HepG2 (cell line): ENCODE data around the gene HYAL2. TPM values are rescaled to one million over a fixed set of nuclear protein-coding genes. Genes with fewer than 3 reads are reported as not detected.

Experiments used
- ATF2 ChIP-seq: sonication (generic); formaldehyde crosslinking; IDR thresholded peaks from 2 replicates; pipeline ENCODE4 v1.4.0; 2020; ENCODE audit warnings: missing genetic modification reagents
- CBFB ChIP-seq: sonication (generic); formaldehyde crosslinking; IDR thresholded peaks from 2 replicates; pipeline ENCODE4 v1.4.0; 2020; ENCODE audit warnings: missing genetic modification reagents
- EED ChIP-seq: sonication (generic); formaldehyde crosslinking; IDR thresholded peaks from 2 replicates; pipeline ENCODE4 v1.5.0; 2020; ENCODE audit warnings: mild to moderate bottlenecking, missing genetic modification reagents
- FOXO4 ChIP-seq: sonication (generic); formaldehyde crosslinking; conservative IDR thresholded peaks from 2 replicates; pipeline ENCODE4 v1.8.1; 2023; ENCODE audit warnings: missing genetic modification reagents
- KDM4B ChIP-seq: sonication (generic); formaldehyde crosslinking; IDR thresholded peaks from 2 replicates; pipeline ENCODE4 v1.4.0; 2020; ENCODE audit warnings: missing genetic modification reagents
- LCORL ChIP-seq, 2 experiments: fragments of 450-650 bp in 1 of 2; sonication (generic) in 1 of 2; formaldehyde crosslinking in 1 of 2; IDR thresholded peaks; 2 replicates each; pipeline versions ENCODE4 v1.5.0 to v1.6.1; 2017 to 2020; ENCODE audit warnings: antibody characterized with exemption in 1 of 2, missing genetic modification reagents in 1 of 2
- MXD4 ChIP-seq: IDR thresholded peaks from 2 replicates; pipeline ENCODE4 v1.6.1; 2016; ENCODE audit warnings: mild to moderate bottlenecking, missing biosample characterization, missing genetic modification reagents
- POLR2A ChIP-seq, 2 experiments: IDR thresholded peaks; 2 replicates each; pipeline ENCODE4 v1.6.1; 2011; ENCODE audit warnings: low read depth in 2 of 2, low read length in 2 of 2, mild to moderate bottlenecking in 1 of 2, moderate library complexity in 1 of 2; ENCODE audit not compliant: insufficient read depth in 1 of 2
- SIN3B ChIP-seq: fragments of 150-350 bp; IDR thresholded peaks from 2 replicates; pipeline ENCODE4 v1.6.1; 2014; ENCODE audit warnings: low read length
- SSRP1 ChIP-seq: IDR thresholded peaks from 2 replicates; pipeline ENCODE4 v1.6.1; 2016; ENCODE audit warnings: control low read depth
- TRIM22 ChIP-seq: fragments of 450-650 bp; IDR thresholded peaks from 2 replicates; pipeline ENCODE4 v1.6.1; 2017
- YY1 ChIP-seq: IDR thresholded peaks from 2 replicates; pipeline ENCODE4 v1.6.1; 2011; ENCODE audit warnings: low read length, low read depth, moderate library complexity, mild to moderate bottlenecking; ENCODE audit not compliant: insufficient read depth, insufficient replicate concordance
- ZHX1 ChIP-seq: sonication (generic); formaldehyde crosslinking; IDR thresholded peaks from 2 replicates; pipeline ENCODE4 v1.8.1; 2022; ENCODE audit warnings: low read depth, mild to moderate bottlenecking, missing genetic modification reagents
- ZNF124 ChIP-seq: sonication (generic); formaldehyde crosslinking; IDR thresholded peaks from 2 replicates; pipeline ENCODE4 v1.4.0; 2020; ENCODE audit warnings: missing genetic modification reagents
- ZNF205 ChIP-seq: IDR thresholded peaks from 2 replicates; pipeline ENCODE4 v1.6.1; 2018; ENCODE audit warnings: missing biosample characterization, missing genetic modification reagents
- polyA plus RNA-seq, 8 experiments: library from polyadenylated mRNA; depleted of rRNA in 3 of 8; stranded (reverse) in 7 of 8; unstranded in 1 of 8; fragments of >200 nt; fragmentation: Illumina TruSeq in 4 of 8; extraction: Trizol in 4 of 8; gene quantifications; 2 replicates each; pipeline versions ENCODE4 v1.2.1 to v1.2.3, GENCODE V29; 2011 to 2016; ENCODE audit warnings: low read depth in 4 of 8, missing spikeins in 1 of 8, mixed read lengths in 1 of 8; ENCODE audit not compliant: insufficient read depth in 1 of 8
- total RNA-seq, 5 experiments: library from RNA; depleted of rRNA; stranded (reverse); fragments of >200 nt; fragmentation: Illumina TruSeq; extraction: Trizol; gene quantifications; 2 replicates each; pipeline ENCODE4 v1.2.3, GENCODE V29; 2016; ENCODE audit warnings: low read depth in 1 of 5
- TF ChIP-seq, protein P1 (sequence below): IDR thresholded peaks from 2 replicates; pipeline ENCODE4 v1.6.1; 2016; ENCODE audit warnings: low read depth, control low read depth
- TF ChIP-seq, protein P2 (sequence below): IDR thresholded peaks from 2 replicates; pipeline ENCODE4 v1.6.1; 2018; ENCODE audit warnings: missing genetic modification reagents, mild to moderate bottlenecking, missing compliant biosample characterization
- TF ChIP-seq, protein P3 (sequence below): sonication (generic); formaldehyde crosslinking; IDR thresholded peaks from 2 replicates; pipeline ENCODE4 v1.4.0; 2020; ENCODE audit warnings: missing genetic modification reagents, borderline replicate concordance

The HYAL2 gene
- total and polyA plus RNA-seq, 2 of the 13 experiments (the other 11 are each of a cell fraction or from before 2014, with no cell fraction given): 76.2 to 102 TPM

- no peak for TF ChIP-seq TRIM22
- peak; percentile 69; the same call in 1 of the 2 replicates for TF ChIP-seq ZNF124 (CRISPR knock-in tag)
- TF ChIP-seq, protein P1, sequence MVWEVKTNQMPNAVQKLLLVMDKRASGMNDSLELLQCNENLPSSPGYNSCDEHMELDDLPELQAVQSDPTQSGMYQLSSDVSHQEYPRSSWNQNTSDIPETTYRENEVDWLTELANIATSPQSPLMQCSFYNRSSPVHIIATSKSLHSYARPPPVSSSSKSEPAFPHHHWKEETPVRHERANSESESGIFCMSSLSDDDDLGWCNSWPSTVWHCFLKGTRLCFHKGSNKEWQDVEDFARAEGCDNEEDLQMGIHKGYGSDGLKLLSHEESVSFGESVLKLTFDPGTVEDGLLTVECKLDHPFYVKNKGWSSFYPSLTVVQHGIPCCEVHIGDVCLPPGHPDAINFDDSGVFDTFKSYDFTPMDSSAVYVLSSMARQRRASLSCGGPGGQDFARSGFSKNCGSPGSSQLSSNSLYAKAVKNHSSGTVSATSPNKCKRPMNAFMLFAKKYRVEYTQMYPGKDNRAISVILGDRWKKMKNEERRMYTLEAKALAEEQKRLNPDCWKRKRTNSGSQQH: 0 out of 2 replicates have a peak, but pooled peaks have one; percentile 48
- peak; percentile 74 for TF ChIP-seq YY1
- peak; percentile 48; the same call in 1 of the 2 replicates for TF ChIP-seq SSRP1
- TF ChIP-seq ATF2 (CRISPR knock-in tag): peak; percentile 94
- TF ChIP-seq, protein P2, sequence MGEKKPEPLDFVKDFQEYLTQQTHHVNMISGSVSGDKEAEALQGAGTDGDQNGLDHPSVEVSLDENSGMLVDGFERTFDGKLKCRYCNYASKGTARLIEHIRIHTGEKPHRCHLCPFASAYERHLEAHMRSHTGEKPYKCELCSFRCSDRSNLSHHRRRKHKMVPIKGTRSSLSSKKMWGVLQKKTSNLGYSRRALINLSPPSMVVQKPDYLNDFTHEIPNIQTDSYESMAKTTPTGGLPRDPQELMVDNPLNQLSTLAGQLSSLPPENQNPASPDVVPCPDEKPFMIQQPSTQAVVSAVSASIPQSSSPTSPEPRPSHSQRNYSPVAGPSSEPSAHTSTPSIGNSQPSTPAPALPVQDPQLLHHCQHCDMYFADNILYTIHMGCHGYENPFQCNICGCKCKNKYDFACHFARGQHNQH (CRISPR knock-in tag): peak; percentile 56
- no peak for TF ChIP-seq MXD4 (CRISPR knock-in tag)
- no peak for TF ChIP-seq EED
- TF ChIP-seq, protein P3, sequence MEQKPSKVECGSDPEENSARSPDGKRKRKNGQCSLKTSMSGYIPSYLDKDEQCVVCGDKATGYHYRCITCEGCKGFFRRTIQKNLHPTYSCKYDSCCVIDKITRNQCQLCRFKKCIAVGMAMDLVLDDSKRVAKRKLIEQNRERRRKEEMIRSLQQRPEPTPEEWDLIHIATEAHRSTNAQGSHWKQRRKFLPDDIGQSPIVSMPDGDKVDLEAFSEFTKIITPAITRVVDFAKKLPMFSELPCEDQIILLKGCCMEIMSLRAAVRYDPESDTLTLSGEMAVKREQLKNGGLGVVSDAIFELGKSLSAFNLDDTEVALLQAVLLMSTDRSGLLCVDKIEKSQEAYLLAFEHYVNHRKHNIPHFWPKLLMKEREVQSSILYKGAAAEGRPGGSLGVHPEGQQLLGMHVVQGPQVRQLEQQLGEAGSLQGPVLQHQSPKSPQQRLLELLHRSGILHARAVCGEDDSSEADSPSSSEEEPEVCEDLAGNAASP (CRISPR knock-in tag): peak; percentile 64; the same call in 1 of the 2 replicates
- 0 out of 2 replicates have a peak, but pooled peaks have one; percentile 6 for TF ChIP-seq FOXO4 (CRISPR knock-in tag)
- TF ChIP-seq POLR2A (IDR thresholded peaks at IDR 0.05; ENCODE audit: insufficient read depth in 1 of 2, low read depth in 2 of 2, low read length in 2 of 2): no peak
- no peak for TF ChIP-seq LCORL (IDR thresholded peaks at IDR 0.05)
- peak; percentile 88 for TF ChIP-seq LCORL (CRISPR knock-in tag; IDR thresholded peaks at IDR 0.05)
- TF ChIP-seq CBFB (CRISPR knock-in tag): peak; percentile 44; the same call in 1 of the 2 replicates
- TF ChIP-seq KDM4B (CRISPR knock-in tag): peak; percentile 89
- 0 out of 2 replicates have a peak, but pooled peaks have one; percentile 48 for TF ChIP-seq SIN3B
- peak; percentile 96 for TF ChIP-seq ZHX1 (CRISPR knock-in tag)
- peak; percentile 90 for TF ChIP-seq ZNF205
These were observed 49.4 kb downstream of the HYAL2 start (continued) for GRCh38 chr3:50272911-50273688.
